PC-3 (cell line): ENCODE measurements around the gene STMND1. TPM values are rescaled to one million over a fixed set of nuclear protein-coding genes. Genes with fewer than 3 reads are reported as not detected.

Experiments used
- ATAC-seq: fragments of 200-7000 bp; cut with Tn5 transposase; 2 replicates; pipeline ENCODE4 v1.9.1; 2020; ENCODE audit warnings: mild to moderate bottlenecking, moderate library complexity
- BruUV-seq: library from RNA; stranded (reverse); fragments of 400-500 nt; replicated peaks from 2 replicates; lab custom pipeline; 2021; lab: Mats Ljungman, UMichigan
- CTCF ChIA-PET: fragments of 300-600 bp; sonication (Branson Sonifier 250); formaldehyde crosslinking; loops from one replicate; lab custom pipeline; 2022; ENCODE audit warnings: antibody characterized with exemption; lab: Charles Lee
- POLR2A ChIA-PET: fragments of 300-600 bp; sonication (Branson Sonifier 250); formaldehyde crosslinking; loops from one replicate; lab custom pipeline; 2022; ENCODE audit warnings: antibody characterized with exemption; ENCODE audit not compliant: unreplicated experiment; lab: Charles Lee
- DNase-seq: peaks from one replicate; pipeline ENCODE4 v3.0.0-alpha.2; 2015
- H2AFZ ChIP-seq: fragments of 300-600 bp; sonication (generic); 2 replicates; pipeline ENCODE4 v1.6.0; 2016; ENCODE audit warnings: antibody characterized with exemption, low read length
- H3F3A ChIP-seq: fragments of 300-600 bp; sonication (generic); one replicate; pipeline ENCODE4 v1.6.0; 2017; ENCODE audit warnings: antibody characterized with exemption, low read length, control low read depth, mild to moderate bottlenecking; ENCODE audit not compliant: unreplicated experiment
- H3K27ac ChIP-seq: fragments of 300-600 bp; sonication (generic); 2 replicates; pipeline ENCODE4 v1.5.1; 2016; ENCODE audit warnings: mild to moderate bottlenecking, low read length
- H3K27me3 ChIP-seq: fragments of 300-600 bp; sonication (generic); 2 replicates; pipeline ENCODE4 v1.6.1; 2016; ENCODE audit warnings: low read length, mixed read lengths
- H3K36me3 ChIP-seq: fragments of 300-600 bp; sonication (generic); 2 replicates; pipeline ENCODE4 v1.6.1; 2016; ENCODE audit warnings: low read depth, mixed run types, low read length, mixed read lengths
- H3K4me1 ChIP-seq: fragments of 300-600 bp; sonication (generic); 2 replicates; pipeline ENCODE4 v1.5.1; 2016; ENCODE audit warnings: low read length; ENCODE audit not compliant: insufficient read depth
- H3K4me2 ChIP-seq: fragments of 300-600 bp; sonication (generic); 2 replicates; pipeline ENCODE4 v1.6.0; 2016; ENCODE audit warnings: low read length
- H3K4me3 ChIP-seq: fragments of 300-600 bp; sonication (generic); 2 replicates; pipeline ENCODE4 v1.5.1; 2016; ENCODE audit warnings: mild to moderate bottlenecking, low read length, mixed read lengths
- H3K79me2 ChIP-seq: fragments of 300-600 bp; sonication (generic); 2 replicates; pipeline ENCODE4 v1.6.1; 2017; ENCODE audit warnings: low read length, mixed read lengths
- H3K9ac ChIP-seq: fragments of 300-600 bp; sonication (generic); 2 replicates; pipeline ENCODE4 v1.6.0; 2016; ENCODE audit warnings: mild to moderate bottlenecking, low read length
- H3K9me2 ChIP-seq: fragments of 300-600 bp; sonication (generic); replicated peaks from 2 replicates; pipeline ENCODE4 v1.6.1; 2016; ENCODE audit warnings: mixed run types, low read length, mixed read lengths
- H3K9me3 ChIP-seq: fragments of 300-600 bp; sonication (generic); 2 replicates; pipeline ENCODE4 v1.6.1; 2016; ENCODE audit warnings: low read length, mixed read lengths
- H4K20me1 ChIP-seq: fragments of 300-600 bp; sonication (generic); 2 replicates; pipeline ENCODE4 v1.6.1; 2016; ENCODE audit warnings: low read length, mixed read lengths
- EZH2 ChIP-seq: fragments of 300-600 bp; sonication (generic); IDR thresholded peaks from one replicate; pipeline ENCODE4 v1.6.1; 2017; ENCODE audit warnings: antibody characterized with exemption, mild to moderate bottlenecking, low read length; ENCODE audit not compliant: unreplicated experiment
- EZH2phosphoT487 ChIP-seq: fragments of 300-600 bp; sonication (generic); IDR thresholded peaks from 2 replicates; pipeline ENCODE4 v1.6.1; 2018; ENCODE audit warnings: mild to moderate bottlenecking, antibody characterized with exemption, low read length, borderline replicate concordance
- intact Hi-C: fragments of 100-400 bp; cut with micrococcal nuclease; formaldehyde crosslinking; loops from 2 replicates; pipeline ENCODE4 v1.9.0; 2023
- total RNA-seq: library from RNA; depleted of rRNA; stranded (reverse); fragments of >200 nt; gene quantifications from 2 replicates; pipeline ENCODE4 v1.2.3, GENCODE V29; 2014
- TF ChIP-seq, protein P1 (sequence below): fragments of 300-600 bp; sonication (generic); conservative IDR thresholded peaks from 2 replicates; pipeline ENCODE4 v1.5.1; 2017; ENCODE audit warnings: antibody characterized with exemption, low read depth, mild to moderate bottlenecking, low read length

Gene STMND1
- total RNA-seq, 1 experiment from 2014 or later = not detected

DNA sequence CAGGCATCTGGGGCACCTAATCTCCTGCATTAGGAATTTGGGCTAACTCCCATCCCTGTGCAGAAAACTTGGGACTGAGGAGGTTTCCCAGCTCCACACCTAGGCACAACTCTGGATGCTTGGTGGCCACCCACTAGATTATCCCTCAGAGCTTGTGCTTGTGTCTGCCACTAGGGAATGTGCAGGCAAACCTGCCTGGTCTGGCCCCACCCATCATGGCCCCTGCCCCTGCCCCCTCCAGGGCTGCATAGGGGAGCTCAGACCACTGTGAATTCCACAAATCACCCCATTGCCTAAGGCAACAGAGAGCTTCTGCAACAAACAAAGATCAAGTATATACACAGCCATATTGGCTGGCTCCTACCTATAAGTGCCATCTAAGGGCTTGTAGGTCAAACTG is 31.1 kb downstream of the STMND1 start:
- ChIA-PET CTCF (interaction anchor here (0.7 kb wide), 1 partner anchor 387 kb away, joined by 3 read pairs; no protein-coding TSS in a partner anchor), POLR2A (no interaction called here)
- H3K4me3 ChIP-seq = no peak overlapping the region
- DNase-seq = no peak
- H3K9me2 ChIP-seq = no peaks in the 10 kb centered on the region
- no peaks in the 10 kb centered on the region for H3F3A ChIP-seq
- no peak overlapping the region for H3K27ac ChIP-seq
- H2AFZ ChIP-seq = no peak overlapping the region
- H3K79me2 ChIP-seq = no peaks in the 10 kb centered on the region
- H3K4me1 ChIP-seq = no peaks in the 10 kb centered on the region
- no TSS peak for BruUV-seq
- H3K27me3 ChIP-seq = peaks cover 21% of the 10 kb centered on the region; the same call in 1 of the 2 replicates
- H3K4me2 ChIP-seq = no peak overlapping the region
- H3K9ac ChIP-seq = no peak overlapping the region
- ATAC-seq = no peak
- H3K9me3 ChIP-seq = no peaks in the 10 kb centered on the region
- H3K36me3 ChIP-seq = no peaks in the 10 kb centered on the region
- intact Hi-C loops = no loop called here
- TF ChIP-seq, protein P1, sequence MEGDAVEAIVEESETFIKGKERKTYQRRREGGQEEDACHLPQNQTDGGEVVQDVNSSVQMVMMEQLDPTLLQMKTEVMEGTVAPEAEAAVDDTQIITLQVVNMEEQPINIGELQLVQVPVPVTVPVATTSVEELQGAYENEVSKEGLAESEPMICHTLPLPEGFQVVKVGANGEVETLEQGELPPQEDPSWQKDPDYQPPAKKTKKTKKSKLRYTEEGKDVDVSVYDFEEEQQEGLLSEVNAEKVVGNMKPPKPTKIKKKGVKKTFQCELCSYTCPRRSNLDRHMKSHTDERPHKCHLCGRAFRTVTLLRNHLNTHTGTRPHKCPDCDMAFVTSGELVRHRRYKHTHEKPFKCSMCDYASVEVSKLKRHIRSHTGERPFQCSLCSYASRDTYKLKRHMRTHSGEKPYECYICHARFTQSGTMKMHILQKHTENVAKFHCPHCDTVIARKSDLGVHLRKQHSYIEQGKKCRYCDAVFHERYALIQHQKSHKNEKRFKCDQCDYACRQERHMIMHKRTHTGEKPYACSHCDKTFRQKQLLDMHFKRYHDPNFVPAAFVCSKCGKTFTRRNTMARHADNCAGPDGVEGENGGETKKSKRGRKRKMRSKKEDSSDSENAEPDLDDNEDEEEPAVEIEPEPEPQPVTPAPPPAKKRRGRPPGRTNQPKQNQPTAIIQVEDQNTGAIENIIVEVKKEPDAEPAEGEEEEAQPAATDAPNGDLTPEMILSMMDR = no peak
- TF ChIP-seq EZH2phosphoT487 = no peak
- no peak for TF ChIP-seq EZH2
- no peaks in the 10 kb centered on the region for H4K20me1 ChIP-seq

GRCh38 chr6:17138033-17138432 is 36.2 kb downstream of the STMND1 start:
- no TSS peak for BruUV-seq
- DNase-seq = no peak
- Histone ChIP-seq H3F3A (no peaks in the 10 kb centered on the region), H3K27ac (no peak overlapping the region), H3K36me3 (no peaks in the 10 kb centered on the region), H3K79me2 (no peaks in the 10 kb centered on the region), H3K9me2 (no peaks in the 10 kb centered on the region), H4K20me1 (no peaks in the 10 kb centered on the region), H3K4me1 (no peaks in the 10 kb centered on the region), H3K4me3 (no peak overlapping the region), H3K27me3 (peaks cover 15% of the 10 kb centered on the region; the same call in 1 of the 2 replicates), H3K9ac (no peak overlapping the region), H3K9me3 (no peaks in the 10 kb centered on the region), H3K4me2 (no peak overlapping the region), H2AFZ (no peak overlapping the region)
- no peak for ATAC-seq
- intact Hi-C loops = no loop called here
- no peak for TF ChIP-seq EZH2
- TF ChIP-seq EZH2phosphoT487 = no peak
- CTCF ChIA-PET = no interaction called here
- POLR2A ChIA-PET = interaction anchor here (0.7 kb wide), 1 partner anchor 1529 kb away, joined by 22 read pairs; no protein-coding TSS in a partner anchor

DNA sequence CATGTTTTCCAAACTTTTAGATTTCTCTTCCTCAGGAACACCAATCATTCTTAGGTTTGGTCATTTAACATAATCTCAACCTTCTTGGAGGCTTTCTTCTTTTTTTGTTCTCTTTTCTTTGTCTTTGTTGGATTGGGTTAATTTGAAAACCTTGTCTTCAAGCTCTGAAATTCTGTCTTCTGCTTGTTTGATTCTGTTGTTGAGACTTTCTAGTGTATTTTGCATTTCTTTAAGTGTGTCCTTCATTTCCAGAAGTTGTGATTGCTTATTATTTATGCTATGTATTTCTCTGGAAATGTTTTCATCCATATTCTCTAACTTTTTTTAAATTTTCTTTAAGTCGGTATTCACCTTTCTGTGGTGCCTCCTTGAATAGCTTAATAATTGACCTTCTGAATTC is 42.2 kb downstream of the STMND1 start:
- Histone ChIP-seq H4K20me1 (no peaks in the 10 kb centered on the region), H3K9me2 (no peaks in the 10 kb centered on the region), H3K27me3 (no peaks in the 10 kb centered on the region), H3K79me2 (no peaks in the 10 kb centered on the region), H3K9me3 (no peaks in the 10 kb centered on the region), H3F3A (no peaks in the 10 kb centered on the region), H3K36me3 (no peaks in the 10 kb centered on the region), H2AFZ (no peak overlapping the region), H3K27ac (no peak overlapping the region), H3K4me3 (no peak overlapping the region), H3K4me2 (no peak overlapping the region), H3K9ac (no peak overlapping the region), H3K4me1 (no peaks in the 10 kb centered on the region)
- TF ChIP-seq EZH2 (no peak), EZH2phosphoT487 (no peak)
- TF ChIP-seq, protein P1 = no peak
- POLR2A ChIA-PET = no interaction called here
- intact Hi-C loops = no loop called here
- no peak for DNase-seq
- CTCF ChIA-PET = interaction anchor here (0.6 kb wide), 1 partner anchor 1453 kb away, joined by 3 read pairs; no protein-coding TSS in a partner anchor
- BruUV-seq = no TSS peak
- no peak for ATAC-seq
